NOMO-1 (cell line): ENCODE data around the gene ABAT.

Source experiments
- DNase-seq, 2 experiments: peaks; one replicate each; lab custom pipeline; 2025; ENCODE audit not compliant: unreplicated experiment in 2 of 2; lab: John Stamatoyannopoulos, UW

Gene ABAT

DNA sequence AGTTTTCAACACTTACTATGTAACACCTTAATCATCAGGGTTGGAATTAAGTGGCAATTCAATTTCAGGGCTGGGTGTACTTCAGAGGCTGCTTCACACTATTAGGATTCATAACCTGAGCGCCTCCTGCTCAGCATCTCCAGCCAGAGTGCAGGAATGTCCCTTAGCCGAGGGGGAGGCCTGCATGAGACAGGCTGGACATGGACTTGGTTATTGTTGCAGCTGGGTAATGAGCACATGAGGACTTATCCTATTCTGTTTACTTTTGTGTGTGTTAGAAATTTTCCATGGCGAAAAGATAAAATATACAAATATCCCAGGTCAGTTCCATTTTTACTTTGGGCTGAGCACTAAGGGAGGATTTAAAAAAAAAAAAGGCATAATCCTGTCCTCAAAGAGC lies 133.6 kb downstream of the ABAT start:
- no peak for DNase-seq

DNA sequence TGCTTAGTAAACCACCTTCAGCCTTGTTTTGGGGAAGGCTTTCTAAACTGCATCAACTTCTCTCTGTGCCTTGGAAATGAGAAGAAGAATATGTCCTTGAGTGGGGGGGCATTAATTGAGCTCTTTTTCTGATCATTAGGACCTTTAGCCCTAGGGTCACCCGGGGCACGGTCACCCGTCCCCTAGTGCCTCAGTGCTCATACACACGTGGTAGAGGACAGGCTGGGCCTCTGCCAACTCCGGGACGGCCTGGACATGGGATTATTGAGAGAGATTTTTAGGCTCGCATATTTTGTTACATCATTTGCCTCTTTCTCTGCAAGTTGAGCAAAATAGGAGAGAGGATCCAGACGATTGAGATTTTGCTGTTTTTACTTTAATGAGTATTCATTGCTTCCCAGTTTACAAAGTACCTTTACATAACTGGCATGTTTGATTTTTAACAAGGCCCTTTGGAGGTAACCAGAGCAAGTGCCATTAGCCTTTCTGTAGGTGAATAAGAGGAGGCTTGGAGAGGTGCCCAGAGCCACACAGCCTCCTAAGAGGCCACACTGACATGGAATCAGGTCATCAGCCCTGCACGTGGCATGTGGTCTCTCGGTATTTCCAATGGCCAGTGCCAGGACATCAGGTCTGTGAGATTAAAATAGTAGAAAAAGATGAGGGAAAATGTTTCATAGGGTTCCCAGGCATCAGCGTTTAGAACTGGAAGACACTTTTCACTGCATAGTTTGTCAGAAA lies 134.4 kb downstream of the ABAT start:
- DNase-seq, result no peak

DNA sequence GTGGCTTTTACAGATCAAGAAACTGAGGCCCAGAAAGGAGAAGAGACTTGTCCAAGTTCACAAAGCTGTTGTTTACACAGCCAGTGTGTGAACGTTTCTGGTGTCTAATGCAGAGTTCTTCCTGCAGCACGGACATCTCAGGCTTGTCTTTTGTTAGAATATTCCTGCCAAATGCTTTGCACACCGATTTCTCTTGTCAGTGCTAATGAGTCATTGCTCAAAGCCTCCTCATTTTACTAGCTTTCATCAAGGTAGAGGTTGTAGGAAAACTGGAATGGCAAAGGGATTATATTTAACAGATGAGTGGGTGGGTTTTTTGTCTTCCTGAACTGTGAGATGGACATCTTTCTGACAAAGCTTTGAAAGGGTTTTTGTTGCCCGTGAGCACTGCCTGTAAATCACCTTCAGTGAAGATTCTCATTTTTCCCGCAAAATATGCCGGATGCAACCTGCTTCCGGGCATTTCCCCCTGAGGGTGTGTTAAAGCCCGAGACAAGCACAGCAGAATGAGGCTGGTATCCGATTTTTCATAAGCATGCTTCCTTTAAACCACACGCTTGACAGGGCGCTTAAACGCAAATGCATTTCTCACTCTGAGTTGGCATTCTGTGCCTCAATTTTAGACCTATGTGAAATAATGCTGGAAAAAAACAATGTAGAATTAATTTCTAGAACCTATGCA lies 137.9 kb downstream of the ABAT start:
- DNase-seq, result no peak

DNA sequence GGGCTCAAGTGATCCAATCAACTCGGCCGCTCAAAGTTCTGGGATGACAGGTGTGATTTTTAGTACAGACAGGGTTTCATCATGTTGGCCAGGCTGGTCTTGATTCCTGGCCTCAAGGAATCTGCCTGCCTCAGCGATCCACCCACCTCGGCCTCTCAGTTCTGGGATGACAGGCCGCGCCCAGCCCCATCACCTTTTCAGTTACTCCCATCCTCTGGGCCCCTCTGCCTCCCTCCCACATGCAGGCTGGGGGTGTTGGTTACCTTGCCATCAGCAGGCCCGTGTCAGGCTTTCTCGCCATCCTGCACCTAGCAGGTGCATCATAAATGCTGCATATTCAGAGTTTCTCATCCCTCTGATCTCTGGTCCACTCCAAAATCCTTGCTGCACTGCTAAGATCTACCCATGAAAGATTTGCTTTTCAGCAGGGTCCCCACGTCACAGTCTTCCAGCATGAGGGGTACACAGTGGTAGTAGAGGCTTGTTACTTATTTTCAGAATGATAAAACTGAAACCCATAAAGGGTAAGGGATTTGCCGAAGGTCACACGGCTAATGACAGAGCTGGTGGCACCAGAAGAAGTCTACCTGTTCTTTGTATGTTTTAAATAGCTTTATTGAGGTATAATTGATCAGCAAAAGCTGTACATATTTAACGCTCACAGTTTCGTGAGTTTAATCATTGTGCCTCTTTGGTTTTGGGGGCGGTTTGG lies 139.8 kb downstream of the ABAT start:
- DNase-seq, result no peak

DNA sequence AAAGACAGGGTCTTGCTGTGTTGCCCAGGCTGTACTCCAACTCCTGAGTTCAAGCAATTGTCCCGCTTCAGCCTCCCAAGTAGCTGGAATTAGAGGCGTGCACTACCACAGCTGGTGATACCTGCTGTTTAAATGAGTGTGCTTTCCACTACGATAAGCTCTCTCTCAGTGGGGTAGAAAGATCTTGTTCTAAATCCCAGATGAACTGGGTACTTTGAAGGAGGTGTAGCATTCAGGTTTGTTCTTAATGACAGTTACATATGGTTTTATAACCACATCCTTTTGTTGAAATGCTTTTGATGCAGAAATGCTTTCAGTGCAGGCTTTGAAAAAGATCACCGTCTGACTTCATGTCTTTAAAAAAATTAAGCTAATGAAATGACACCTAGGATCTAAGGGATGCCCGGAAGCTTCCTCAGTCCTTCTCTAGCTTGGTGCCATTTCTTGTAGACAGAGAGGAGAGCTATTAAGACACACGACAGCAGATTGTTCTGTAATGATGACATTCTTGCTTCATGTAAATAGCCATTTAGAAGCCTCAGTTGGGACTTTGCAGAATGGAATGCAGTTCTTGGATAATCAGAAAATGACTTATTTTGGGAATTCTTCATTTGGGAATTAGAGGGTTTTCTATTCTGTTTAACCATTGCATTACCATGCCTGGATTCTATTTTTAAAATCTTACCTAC lies 142.7 kb downstream of the ABAT start:
- DNase-seq, result no peak

DNA sequence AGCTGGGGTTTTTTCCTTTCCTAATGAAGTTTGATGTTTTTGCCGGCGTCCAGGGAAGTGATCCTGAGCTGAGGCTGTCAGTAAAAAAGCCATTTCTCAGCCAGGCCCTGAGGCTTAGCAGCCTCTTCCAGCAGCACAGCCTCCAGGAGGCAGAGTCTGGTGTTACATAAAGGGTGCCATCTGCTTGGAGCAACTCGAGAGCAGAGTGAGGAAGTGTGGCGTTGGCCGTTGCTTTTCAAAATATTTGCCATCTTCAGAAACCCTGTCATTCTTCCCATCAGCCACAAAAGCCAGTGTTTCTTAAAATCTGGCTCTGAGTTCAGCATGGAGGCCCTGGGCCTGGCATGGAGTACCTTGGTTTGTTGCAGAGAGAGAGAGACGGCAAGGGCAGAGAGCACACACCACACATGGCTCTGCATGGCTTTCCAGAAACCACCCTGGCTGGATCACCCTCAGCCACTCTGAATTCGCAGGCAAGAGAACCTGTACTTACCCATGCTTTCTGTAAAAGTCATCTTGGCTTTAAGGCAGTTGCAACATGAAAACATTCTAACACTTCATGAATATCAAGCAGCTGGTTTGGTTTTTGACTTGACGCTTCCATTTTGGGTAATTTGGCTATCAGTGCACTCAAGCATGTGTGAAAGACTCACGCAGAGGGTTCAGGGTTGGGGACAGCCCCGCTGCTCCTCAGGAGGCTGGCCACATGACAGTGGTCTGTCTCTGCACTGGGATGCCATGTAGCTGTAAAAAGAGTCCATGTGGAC lies 144.3 kb downstream of the ABAT start:
- no peak for DNase-seq

DNA sequence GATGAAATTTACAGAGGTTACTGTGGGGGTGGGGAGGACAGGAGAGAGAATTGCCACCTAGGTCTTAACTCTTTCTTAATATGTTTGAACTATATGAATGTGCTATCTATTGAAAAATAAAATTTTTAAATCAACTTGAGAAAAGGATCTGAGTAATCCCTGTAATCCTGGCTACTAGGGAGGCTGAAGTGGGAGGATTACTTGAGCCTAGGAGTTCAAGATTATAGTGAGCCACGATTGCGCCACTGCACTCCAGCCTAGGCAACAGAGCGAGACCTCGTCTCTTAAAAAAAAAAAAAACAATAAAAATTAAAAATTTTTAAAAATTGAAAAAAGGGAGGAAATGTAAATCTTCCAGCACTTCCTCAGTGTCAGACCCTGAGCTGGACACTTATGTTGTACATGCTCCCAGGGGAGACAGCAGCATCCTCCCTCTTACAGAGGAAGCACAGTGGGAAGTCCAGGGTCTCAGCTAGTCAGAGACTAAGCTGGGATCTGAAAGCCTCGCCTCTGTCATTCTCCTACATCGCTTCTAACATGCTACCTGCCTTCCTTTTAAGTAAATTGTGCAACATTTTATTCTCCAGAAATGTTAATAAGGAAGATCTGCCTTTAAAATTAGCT lies 145.1 kb downstream of the ABAT start:
- no peak for DNase-seq

DNA sequence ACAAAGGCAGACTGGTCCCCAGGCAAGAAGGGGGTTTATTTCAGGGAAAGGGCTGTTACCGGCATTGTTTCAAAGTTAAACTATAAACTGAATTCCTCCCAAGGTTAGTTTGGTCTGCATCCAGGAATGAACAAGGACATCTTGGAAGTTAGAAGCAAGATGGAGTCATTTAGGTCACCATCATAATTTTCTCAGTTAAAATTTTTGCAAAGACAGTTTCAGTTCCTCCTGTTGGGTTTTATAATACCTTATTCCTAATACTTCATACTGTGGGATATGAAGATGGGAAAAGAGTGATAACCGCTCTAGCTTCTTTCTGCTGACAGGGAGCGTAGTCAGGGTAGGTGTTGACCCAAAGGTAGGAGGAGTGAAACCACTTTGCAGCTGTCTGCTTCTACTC lies 148.0 kb downstream of the ABAT start:
- DNase-seq, result no peak

DNA sequence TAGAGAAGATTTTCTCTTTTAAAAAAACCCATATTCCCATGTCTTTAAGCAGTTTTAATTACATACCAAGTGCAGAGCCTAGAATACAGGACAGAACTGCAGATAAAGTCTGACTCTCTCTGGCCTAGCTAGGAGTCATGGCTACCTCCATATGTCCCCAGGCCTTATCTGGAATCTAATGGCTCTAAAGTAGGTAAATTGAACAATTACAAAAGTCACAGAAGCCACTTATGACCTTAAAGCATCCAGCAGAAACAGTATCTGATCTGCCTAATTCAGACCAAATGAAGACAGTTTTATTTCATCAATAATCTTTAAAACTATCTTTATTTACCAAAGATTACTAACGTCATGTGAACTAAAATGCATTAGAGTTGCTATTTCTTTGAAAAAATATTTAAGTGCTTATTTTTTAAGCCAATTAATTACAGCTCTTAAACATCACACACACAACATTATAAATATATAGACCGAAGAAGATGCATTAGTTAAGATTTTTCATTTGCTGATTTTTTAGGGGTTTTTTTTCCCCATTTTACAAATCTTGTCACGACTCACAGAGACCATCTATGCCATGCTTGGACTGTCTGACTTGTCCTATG lies 152.0 kb downstream of the ABAT start:
- no peak for DNase-seq

DNA sequence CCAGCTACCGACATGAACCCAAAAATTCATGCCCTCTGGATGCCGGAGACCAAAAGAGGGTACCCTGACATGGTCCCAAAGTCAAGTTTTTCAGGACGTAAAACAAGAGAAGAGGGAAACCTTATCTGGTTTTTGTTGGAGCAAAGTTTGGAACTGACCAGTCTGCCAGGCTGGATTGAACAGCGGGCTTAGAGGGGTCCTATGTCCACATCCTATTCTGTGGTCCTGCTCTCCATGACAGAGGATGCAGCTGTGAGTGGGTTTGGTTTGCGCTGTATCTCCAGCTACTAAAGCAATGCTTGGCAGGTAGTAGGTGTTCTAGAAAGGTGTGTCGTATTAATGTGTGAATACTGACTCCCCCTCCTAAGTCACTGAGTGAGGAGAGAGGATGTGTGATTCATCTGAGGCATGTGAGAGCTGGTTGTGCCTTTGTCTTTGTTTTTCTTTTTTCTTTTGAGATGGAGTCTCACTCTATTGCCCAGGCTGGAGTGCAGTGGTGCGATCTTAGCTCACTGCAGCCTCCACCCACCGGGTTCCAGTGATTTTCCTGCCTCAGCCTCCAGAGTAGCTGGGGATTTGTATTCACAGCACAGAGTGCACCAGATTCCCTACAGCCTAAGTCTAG lies 154.2 kb downstream of the ABAT start:
- no peak for DNase-seq

DNA sequence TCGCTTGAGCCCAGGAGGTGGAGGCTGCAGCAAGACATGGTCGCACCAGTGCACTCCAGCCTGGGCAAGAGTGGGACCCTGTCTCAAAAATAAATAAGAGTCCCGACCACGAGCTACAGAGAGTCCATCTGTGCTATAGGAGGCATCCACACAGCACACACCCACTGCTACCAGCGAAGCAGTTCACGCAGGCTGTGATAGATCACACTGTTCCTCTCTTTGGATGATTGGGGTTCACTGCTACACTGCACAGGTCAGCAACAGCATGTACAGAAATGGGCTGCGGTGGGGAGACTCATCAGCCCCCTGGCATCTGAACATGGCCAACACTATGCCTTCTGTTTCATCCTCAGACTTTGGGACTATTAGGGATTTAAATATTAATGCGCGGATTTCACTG lies 157.0 kb downstream of the ABAT start:
- no peak for DNase-seq

DNA sequence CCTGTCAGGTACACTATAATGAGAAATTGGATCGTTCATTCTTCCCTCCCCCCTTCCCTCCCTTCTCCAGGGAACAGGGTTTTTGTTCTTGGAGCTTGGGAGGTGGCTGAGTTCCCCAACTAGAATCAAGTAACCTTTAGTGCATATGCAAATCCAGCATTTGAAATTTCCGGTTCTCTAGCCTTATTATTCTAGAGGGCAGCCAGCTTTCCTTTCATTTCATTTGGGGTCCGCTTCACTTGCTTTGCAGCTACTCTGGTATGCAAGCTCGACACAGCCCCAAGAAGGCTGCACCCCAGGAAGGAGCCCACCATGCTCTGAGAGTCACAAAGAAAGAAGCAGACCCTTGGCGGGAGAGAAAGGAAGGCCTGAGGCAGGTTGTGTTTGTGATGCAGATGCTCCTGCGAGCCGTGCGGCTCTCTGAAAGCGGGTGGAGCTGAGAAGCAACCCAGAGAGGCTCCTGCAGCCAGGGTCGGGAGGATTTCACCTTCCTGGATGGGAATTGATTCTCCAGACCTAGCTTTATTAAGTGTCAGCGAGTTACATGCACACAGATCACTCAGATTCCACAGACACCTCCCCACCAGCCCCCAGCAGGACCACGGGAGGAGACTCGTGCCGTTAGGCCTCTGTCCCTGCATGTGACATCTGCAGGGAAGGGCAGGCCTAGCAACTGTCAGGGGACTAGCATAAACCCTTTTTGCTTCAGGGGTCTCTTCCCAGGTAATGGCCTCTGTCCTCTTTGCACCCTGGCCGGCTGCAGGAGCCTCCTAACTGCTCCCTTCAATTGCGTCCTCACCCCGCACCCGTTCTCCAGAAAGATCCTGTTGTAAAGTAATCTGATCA lies 157.7 kb downstream of the ABAT start:
- DNase-seq, result no peak

DNA sequence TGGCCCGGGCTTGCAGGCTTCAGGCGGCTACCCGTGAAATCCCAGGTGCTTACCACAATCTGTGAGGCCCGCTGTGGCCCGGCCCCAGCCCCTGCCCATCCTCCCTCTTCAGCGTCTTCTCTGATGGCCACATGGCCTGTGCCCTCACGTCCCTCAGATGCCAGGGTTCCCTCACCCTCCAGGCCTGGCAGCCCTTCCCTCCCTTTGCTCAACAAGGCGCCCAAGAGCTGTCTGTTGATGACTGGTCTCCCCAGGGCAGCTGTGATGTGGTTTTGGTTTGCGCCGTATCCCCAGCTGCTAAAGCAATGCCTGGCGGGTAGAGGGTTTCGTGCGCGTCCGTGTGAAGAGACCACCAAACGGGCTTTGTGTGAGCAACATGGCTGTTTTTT lies 158.3 kb downstream of the ABAT start:
- peak in 1 of 2 experiments; percentile 21 for DNase-seq
